GM12878 (cell line): ENCODE measurements around the gene MYL7. TPM values are rescaled to one million over a fixed set of nuclear protein-coding genes. Genes with fewer than 3 reads are reported as not detected.

ENCODE experiments used
- ATAC-seq: fragments of 200-7000 bp; cut with Tn5 transposase; 3 replicates; pipeline ENCODE4 v1.9.1; 2020; ENCODE audit warnings: mild to moderate bottlenecking, moderate library complexity
- BruUV-seq: library from RNA; stranded (reverse); fragments of 400-500 nt; replicated peaks from 2 replicates; lab custom pipeline; 2021; lab: Mats Ljungman, UMichigan
- CTCF ChIA-PET: fragments of 300-600 bp; sonication (Branson Sonifier 250); formaldehyde crosslinking; extraction: SDS; loops from one replicate; lab custom pipeline; 2021; ENCODE audit warnings: inconsistent platforms; lab: Yijun Ruan, JAX
- POLR2A ChIA-PET: fragments of 350-600 bp; formaldehyde crosslinking; extraction: SDS; loops from one replicate; lab custom pipeline; 2021; ENCODE audit warnings: inconsistent platforms; lab: Charles Lee
- RAD21 ChIA-PET: fragments of 300-600 bp; sonication (Branson Sonifier 250); formaldehyde crosslinking; loops from one replicate; lab custom pipeline; 2023; ENCODE audit warnings: antibody characterized with exemption; ENCODE audit not compliant: unreplicated experiment; lab: Charles Lee
- SMC1A ChIA-PET: fragments of 300-600 bp; sonication (Branson Sonifier 250); formaldehyde crosslinking; loops from one replicate; lab custom pipeline; 2023; ENCODE audit not compliant: unreplicated experiment, uncharacterized antibody; lab: Charles Lee
- DNase-seq: peaks from one replicate; pipeline ENCODE4 v3.0.0-alpha.2; 2011; ENCODE audit warnings: low read depth, low spot score
- FAIRE-seq: peaks from 3 replicates; lab custom pipeline; 2011; peaks lifted over from hg19 to GRCh38; lab: Jason Lieb, UNC
- H2AFZ ChIP-seq: 2 replicates; pipeline ENCODE4 v1.6.0; 2011; ENCODE audit warnings: low read depth, low read length, control low read depth; ENCODE audit not compliant: control insufficient read depth
- H3K27ac ChIP-seq: 2 replicates; pipeline ENCODE4 v1.5.1; 2011; ENCODE audit warnings: control low read depth; ENCODE audit not compliant: control insufficient read depth, insufficient read depth
- H3K27me3 ChIP-seq, 2 experiments: replicated peaks in 1 of 2; 2 replicates each; pipeline versions ENCODE4 v1.6.0 to v1.6.1; 2011; ENCODE audit warnings: low read length in 1 of 2; ENCODE audit not compliant: control insufficient read depth in 2 of 2, insufficient read depth in 2 of 2
- H3K36me3 ChIP-seq, 2 experiments: 2 replicates each; pipeline ENCODE4 v1.5.1; 2011; ENCODE audit warnings: low read length in 1 of 2; ENCODE audit not compliant: control insufficient read depth in 2 of 2, insufficient read depth in 2 of 2
- H3K4me1 ChIP-seq: 2 replicates; pipeline ENCODE4 v1.6.1; 2011; ENCODE audit warnings: mild to moderate bottlenecking, low read length, moderate library complexity, mixed read lengths; ENCODE audit not compliant: control insufficient read depth, insufficient read depth
- H3K4me2 ChIP-seq: 2 replicates; pipeline ENCODE4 v1.6.0; 2011; ENCODE audit warnings: control low read depth; ENCODE audit not compliant: control insufficient read depth, insufficient read depth
- H3K4me3 ChIP-seq: fragments of 200-600 bp; sonication (generic); 2 replicates; pipeline ENCODE4 v1.5.1; 2016
- H3K79me2 ChIP-seq: 2 replicates; pipeline ENCODE4 v1.6.0; 2011; ENCODE audit warnings: low read length; ENCODE audit not compliant: control insufficient read depth, insufficient read depth
- H3K9ac ChIP-seq: 2 replicates; pipeline ENCODE4 v1.8.0; 2011; ENCODE audit warnings: low read length, control low read depth, mixed read lengths; ENCODE audit not compliant: control insufficient read depth, insufficient read depth
- H3K9me3 ChIP-seq: replicated peaks from 3 replicates; pipeline ENCODE4 v1.5.1; 2011; ENCODE audit warnings: mild to moderate bottlenecking, low read length; ENCODE audit not compliant: control insufficient read depth, insufficient read depth
- H4K20me1 ChIP-seq: 2 replicates; pipeline ENCODE4 v1.6.0; 2011; ENCODE audit not compliant: control insufficient read depth, insufficient read depth
- BMI1 ChIP-seq: fragments of 450-650 bp; IDR thresholded peaks from 2 replicates; pipeline ENCODE4 v1.6.1; 2016; ENCODE audit warnings: mild to moderate bottlenecking, moderate library complexity, borderline replicate concordance
- CREB1 ChIP-seq: IDR thresholded peaks from 2 replicates; pipeline ENCODE4 v1.6.1; 2012; ENCODE audit warnings: low read depth, mild to moderate bottlenecking, inconsistent platforms
- HDGF ChIP-seq: fragments of 450-650 bp; IDR thresholded peaks from 2 replicates; pipeline ENCODE4 v1.6.1; 2016; ENCODE audit warnings: antibody characterized with exemption
- HSF1 ChIP-seq: fragments of 150-350 bp; IDR thresholded peaks from 2 replicates; pipeline ENCODE4 v1.6.1; 2014; ENCODE audit warnings: mild to moderate bottlenecking, low read depth, low read length
- IKZF2 ChIP-seq, 2 experiments: fragments of 450-650 bp; IDR thresholded peaks; 2 replicates each; pipeline ENCODE4 v1.6.1; 2017; ENCODE audit warnings: mild to moderate bottlenecking in 2 of 2, moderate library complexity in 2 of 2
- MLLT1 ChIP-seq: fragments of 450-650 bp; IDR thresholded peaks from 2 replicates; pipeline ENCODE4 v1.6.1; 2016; ENCODE audit warnings: mild to moderate bottlenecking
- RUNX3 ChIP-seq: IDR thresholded peaks from 2 replicates; pipeline ENCODE4 v1.6.1; 2012; ENCODE audit warnings: low read length, inconsistent platforms
- WGBS: methylation state at CpG from one replicate; pipeline ENCODE4 v1.1.6; 2016; ENCODE audit warnings: low lambda C conversion rate; ENCODE audit not compliant: insufficient replicate concordance, insufficient coverage; ENCODE audit errors: missing lambda C conversion rate; 5-methylcytosine and 5-hydroxymethylcytosine counted together
- in situ Hi-C: fragments of 300-500 bp; cut with MboI; formaldehyde crosslinking; loops from 9 replicates; pipeline ENCODE4 v1.14.3; 2018; ENCODE audit warnings: mixed read lengths
- intact Hi-C: fragments of 100-400 bp; cut with micrococcal nuclease; formaldehyde crosslinking; loops from one replicate; pipeline ENCODE4 v1.14.2; 2022; ENCODE audit not compliant: unreplicated experiment
- polyA plus RNA-seq, 11 experiments: library from polyadenylated mRNA; depleted of rRNA in 4 of 11; unstranded in 6 of 11; stranded (reverse) in 5 of 11; fragments of >200 nt; fragmentation: Nextera tagmentation in 4 of 11; fragmentation: Illumina TruSeq in 1 of 11; extraction: Ambion mirVana in 4 of 11; extraction: Trizol in 1 of 11; gene quantifications; 1 replicate in 1 of 11; 2 replicates in 10 of 11; pipeline versions ENCODE4 v1.2.1 to v1.2.3, GENCODE V29; 2011 to 2016; ENCODE audit warnings: inconsistent platforms in 2 of 11, missing spikeins in 2 of 11, low read depth in 1 of 11
- total RNA-seq, 4 experiments: library from RNA; depleted of rRNA in 3 of 4; stranded (reverse); fragments of >200 nt in 3 of 4; fragmentation: Illumina TruSeq in 1 of 4; extraction: Trizol in 1 of 4; gene quantifications; 2 replicates each; pipeline versions ENCODE4 v1.2.1 to v1.2.3, GENCODE V29; 2013 to 2021
- TF ChIP-seq, protein P1 (sequence below): fragments of 450-650 bp; conservative IDR thresholded peaks from 2 replicates; pipeline ENCODE4 v1.6.1; 2017; ENCODE audit warnings: mild to moderate bottlenecking, moderate library complexity
- TF ChIP-seq, protein P2 (sequence below), 3 experiments: IDR thresholded peaks in 2 of 3; conservative IDR thresholded peaks in 1 of 3; 2 replicates each; pipeline ENCODE4 v1.5.1; 2011; ENCODE audit warnings: low read depth in 3 of 3, low read length in 3 of 3, mild to moderate bottlenecking in 3 of 3, control low read depth in 2 of 3, moderate library complexity in 2 of 3, inconsistent platforms in 1 of 3, mixed read lengths in 1 of 3; ENCODE audit not compliant: control insufficient read depth in 2 of 3, insufficient read depth in 1 of 3; ENCODE audit errors: extremely low read depth in 1 of 3
- TF ChIP-seq, protein P3 (sequence below): fragments of 450-650 bp; IDR thresholded peaks from 2 replicates; pipeline ENCODE4 v1.6.1; 2017; ENCODE audit warnings: low read depth, mild to moderate bottlenecking, moderate library complexity
- TF ChIP-seq, protein P4 (sequence below): fragments of 450-650 bp; IDR thresholded peaks from 2 replicates; pipeline ENCODE4 v1.6.1; 2017; ENCODE audit warnings: mild to moderate bottlenecking, moderate library complexity

Gene MYL7
- total and polyA plus RNA-seq, 10 of the 15 experiments (the other 5 are each of a cell fraction or from before 2014, with no cell fraction given) = 1.9 TPM; not detected in 9

DNA sequence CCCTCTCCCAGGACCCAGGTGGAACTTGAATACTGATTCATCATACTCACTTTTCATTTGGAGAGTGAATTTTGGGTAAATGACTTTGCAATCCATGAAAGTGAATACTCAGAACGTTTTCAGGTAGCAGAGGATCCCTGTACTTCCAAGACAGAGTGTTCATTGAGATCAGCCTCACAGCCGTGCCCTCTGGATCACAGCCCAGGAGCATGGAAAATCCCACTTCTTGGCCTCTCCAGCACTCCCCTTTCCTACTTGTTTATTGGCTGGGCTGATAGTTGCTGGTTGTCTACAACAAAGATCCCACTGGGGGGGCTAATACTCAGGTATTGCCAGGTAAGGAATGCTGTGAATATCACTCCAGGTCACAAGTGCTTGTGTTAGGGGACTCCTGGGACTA is 42.3 kb upstream of the MYL7 start:
- H3K27me3 ChIP-seq = peaks cover 0 to 1% of the 10 kb centered on the region in 2 experiments; a peak in 2 of 4 replicates
- 47% methylated on average over 2 of the region's 2 CpGs for WGBS
- H2AFZ ChIP-seq = no peak overlapping the region
- no peak overlapping the region for H3K4me3 ChIP-seq
- H3K9me3 ChIP-seq = no peaks in the 10 kb centered on the region; the same call in 2 of the 3 replicates
- ChIA-PET POLR2A (no interaction called here), RAD21 (no interaction called here), CTCF (no interaction called here), SMC1A (no interaction called here)
- intact Hi-C loops = no loop called here
- no peaks in the 10 kb centered on the region for H3K4me1 ChIP-seq
- H3K27ac ChIP-seq = no peak overlapping the region
- no peak overlapping the region for H3K9ac ChIP-seq
- no peaks in the 10 kb centered on the region for H3K79me2 ChIP-seq
- H3K4me2 ChIP-seq = no peak overlapping the region
- H3K36me3 ChIP-seq = no peaks in the 10 kb centered on the region
- no peak for ATAC-seq
- FAIRE-seq = no peak
- in situ Hi-C loops = no loop called here
- no peaks in the 10 kb centered on the region for H4K20me1 ChIP-seq
- no peak for DNase-seq
- no TSS peak for BruUV-seq
- TF ChIP-seq MLLT1 (no peak), HDGF (no peak), IKZF2 (IDR thresholded peaks at IDR 0.05) (no peak), HSF1 (no peak), RUNX3 (no peak), CREB1 (no peak), BMI1 (no peak)
- TF ChIP-seq, protein P1, sequence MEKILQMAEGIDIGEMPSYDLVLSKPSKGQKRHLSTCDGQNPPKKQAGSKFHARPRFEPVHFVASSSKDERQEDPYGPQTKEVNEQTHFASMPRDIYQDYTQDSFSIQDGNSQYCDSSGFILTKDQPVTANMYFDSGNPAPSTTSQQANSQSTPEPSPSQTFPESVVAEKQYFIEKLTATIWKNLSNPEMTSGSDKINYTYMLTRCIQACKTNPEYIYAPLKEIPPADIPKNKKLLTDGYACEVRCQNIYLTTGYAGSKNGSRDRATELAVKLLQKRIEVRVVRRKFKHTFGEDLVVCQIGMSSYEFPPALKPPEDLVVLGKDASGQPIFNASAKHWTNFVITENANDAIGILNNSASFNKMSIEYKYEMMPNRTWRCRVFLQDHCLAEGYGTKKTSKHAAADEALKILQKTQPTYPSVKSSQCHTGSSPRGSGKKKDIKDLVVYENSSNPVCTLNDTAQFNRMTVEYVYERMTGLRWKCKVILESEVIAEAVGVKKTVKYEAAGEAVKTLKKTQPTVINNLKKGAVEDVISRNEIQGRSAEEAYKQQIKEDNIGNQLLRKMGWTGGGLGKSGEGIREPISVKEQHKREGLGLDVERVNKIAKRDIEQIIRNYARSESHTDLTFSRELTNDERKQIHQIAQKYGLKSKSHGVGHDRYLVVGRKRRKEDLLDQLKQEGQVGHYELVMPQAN = no peak
- TF ChIP-seq, protein P2, sequence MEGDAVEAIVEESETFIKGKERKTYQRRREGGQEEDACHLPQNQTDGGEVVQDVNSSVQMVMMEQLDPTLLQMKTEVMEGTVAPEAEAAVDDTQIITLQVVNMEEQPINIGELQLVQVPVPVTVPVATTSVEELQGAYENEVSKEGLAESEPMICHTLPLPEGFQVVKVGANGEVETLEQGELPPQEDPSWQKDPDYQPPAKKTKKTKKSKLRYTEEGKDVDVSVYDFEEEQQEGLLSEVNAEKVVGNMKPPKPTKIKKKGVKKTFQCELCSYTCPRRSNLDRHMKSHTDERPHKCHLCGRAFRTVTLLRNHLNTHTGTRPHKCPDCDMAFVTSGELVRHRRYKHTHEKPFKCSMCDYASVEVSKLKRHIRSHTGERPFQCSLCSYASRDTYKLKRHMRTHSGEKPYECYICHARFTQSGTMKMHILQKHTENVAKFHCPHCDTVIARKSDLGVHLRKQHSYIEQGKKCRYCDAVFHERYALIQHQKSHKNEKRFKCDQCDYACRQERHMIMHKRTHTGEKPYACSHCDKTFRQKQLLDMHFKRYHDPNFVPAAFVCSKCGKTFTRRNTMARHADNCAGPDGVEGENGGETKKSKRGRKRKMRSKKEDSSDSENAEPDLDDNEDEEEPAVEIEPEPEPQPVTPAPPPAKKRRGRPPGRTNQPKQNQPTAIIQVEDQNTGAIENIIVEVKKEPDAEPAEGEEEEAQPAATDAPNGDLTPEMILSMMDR (IDR thresholded peaks at IDR 0.05 in 2 of 3, conservative IDR thresholded peaks at IDR 0.05 in 1 of 3; ENCODE audit: control insufficient read depth in 2 of 3, extremely low read depth in 1 of 3, insufficient read depth in 1 of 3, low read depth in 3 of 3, low read length in 3 of 3) = no peak
- TF ChIP-seq, protein P3, sequence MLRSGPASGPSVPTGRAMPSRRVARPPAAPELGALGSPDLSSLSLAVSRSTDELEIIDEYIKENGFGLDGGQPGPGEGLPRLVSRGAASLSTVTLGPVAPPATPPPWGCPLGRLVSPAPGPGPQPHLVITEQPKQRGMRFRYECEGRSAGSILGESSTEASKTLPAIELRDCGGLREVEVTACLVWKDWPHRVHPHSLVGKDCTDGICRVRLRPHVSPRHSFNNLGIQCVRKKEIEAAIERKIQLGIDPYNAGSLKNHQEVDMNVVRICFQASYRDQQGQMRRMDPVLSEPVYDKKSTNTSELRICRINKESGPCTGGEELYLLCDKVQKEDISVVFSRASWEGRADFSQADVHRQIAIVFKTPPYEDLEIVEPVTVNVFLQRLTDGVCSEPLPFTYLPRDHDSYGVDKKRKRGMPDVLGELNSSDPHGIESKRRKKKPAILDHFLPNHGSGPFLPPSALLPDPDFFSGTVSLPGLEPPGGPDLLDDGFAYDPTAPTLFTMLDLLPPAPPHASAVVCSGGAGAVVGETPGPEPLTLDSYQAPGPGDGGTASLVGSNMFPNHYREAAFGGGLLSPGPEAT = no peak
- TF ChIP-seq, protein P4, sequence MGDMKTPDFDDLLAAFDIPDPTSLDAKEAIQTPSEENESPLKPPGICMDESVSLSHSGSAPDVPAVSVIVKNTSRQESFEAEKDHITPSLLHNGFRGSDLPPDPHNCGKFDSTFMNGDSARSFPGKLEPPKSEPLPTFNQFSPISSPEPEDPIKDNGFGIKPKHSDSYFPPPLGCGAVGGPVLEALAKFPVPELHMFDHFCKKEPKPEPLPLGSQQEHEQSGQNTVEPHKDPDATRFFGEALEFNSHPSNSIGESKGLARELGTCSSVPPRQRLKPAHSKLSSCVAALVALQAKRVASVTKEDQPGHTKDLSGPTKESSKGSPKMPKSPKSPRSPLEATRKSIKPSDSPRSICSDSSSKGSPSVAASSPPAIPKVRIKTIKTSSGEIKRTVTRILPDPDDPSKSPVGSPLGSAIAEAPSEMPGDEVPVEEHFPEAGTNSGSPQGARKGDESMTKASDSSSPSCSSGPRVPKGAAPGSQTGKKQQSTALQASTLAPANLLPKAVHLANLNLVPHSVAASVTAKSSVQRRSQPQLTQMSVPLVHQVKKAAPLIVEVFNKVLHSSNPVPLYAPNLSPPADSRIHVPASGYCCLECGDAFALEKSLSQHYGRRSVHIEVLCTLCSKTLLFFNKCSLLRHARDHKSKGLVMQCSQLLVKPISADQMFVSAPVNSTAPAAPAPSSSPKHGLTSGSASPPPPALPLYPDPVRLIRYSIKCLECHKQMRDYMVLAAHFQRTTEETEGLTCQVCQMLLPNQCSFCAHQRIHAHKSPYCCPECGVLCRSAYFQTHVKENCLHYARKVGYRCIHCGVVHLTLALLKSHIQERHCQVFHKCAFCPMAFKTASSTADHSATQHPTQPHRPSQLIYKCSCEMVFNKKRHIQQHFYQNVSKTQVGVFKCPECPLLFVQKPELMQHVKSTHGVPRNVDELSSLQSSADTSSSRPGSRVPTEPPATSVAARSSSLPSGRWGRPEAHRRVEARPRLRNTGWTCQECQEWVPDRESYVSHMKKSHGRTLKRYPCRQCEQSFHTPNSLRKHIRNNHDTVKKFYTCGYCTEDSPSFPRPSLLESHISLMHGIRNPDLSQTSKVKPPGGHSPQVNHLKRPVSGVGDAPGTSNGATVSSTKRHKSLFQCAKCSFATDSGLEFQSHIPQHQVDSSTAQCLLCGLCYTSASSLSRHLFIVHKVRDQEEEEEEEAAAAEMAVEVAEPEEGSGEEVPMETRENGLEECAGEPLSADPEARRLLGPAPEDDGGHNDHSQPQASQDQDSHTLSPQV = no peak
